PC-9 (cell line): ENCODE measurements around the gene METTL13. TPM values are rescaled to one million over a fixed set of nuclear protein-coding genes. Genes with fewer than 3 reads are reported as not detected.
A peak's percentile ranks its signal among the peaks of the same experiment; 100 is the strongest.

Experiments used
- Bru-seq: library from RNA; stranded (reverse); fragments of 400-500 nt; gene quantifications from one replicate; lab custom pipeline; 2021; lab: Mats Ljungman, UMichigan
- BruChase-seq, 2 experiments: library from RNA; stranded (reverse); fragments of 400-500 nt; gene quantifications; one replicate each; lab custom pipeline; 2021; lab: Mats Ljungman, UMichigan
- BruUV-seq: library from RNA; stranded (reverse); fragments of 400-500 nt; replicated peaks from 2 replicates; lab custom pipeline; 2021; lab: Mats Ljungman, UMichigan
- CTCF ChIA-PET: fragments of 300-600 bp; sonication (Branson Sonifier 250); formaldehyde crosslinking; loops from one replicate; lab custom pipeline; 2022; ENCODE audit warnings: antibody characterized with exemption; lab: Charles Lee
- POLR2A ChIA-PET: fragments of 300-600 bp; sonication (Branson Sonifier 250); formaldehyde crosslinking; loops from one replicate; lab custom pipeline; 2022; ENCODE audit warnings: antibody characterized with exemption; ENCODE audit not compliant: unreplicated experiment; lab: Charles Lee
- DNase-seq, 2 experiments: peaks; one replicate each; pipeline versions ENCODE4 v3.0.0 to v3.0.0-alpha.2; 2015 to 2022; ENCODE audit warnings: mixed read lengths in 1 of 2
- H2AFZ ChIP-seq: fragments of 200-600 bp; sonication (generic); 2 replicates; pipeline ENCODE4 v1.8.1; 2017; ENCODE audit warnings: antibody characterized with exemption
- H3F3A ChIP-seq: fragments of 200-600 bp; sonication (generic); 2 replicates; pipeline ENCODE4 v1.8.1; 2017; ENCODE audit warnings: antibody characterized with exemption, mild to moderate bottlenecking, low read depth; ENCODE audit not compliant: insufficient read depth
- H3K27ac ChIP-seq: fragments of 200-600 bp; sonication (generic); 2 replicates; pipeline ENCODE4 v1.6.1; 2016; ENCODE audit warnings: mixed run types
- H3K27me3 ChIP-seq: fragments of 200-600 bp; sonication (generic); 2 replicates; pipeline ENCODE4 v1.6.1; 2016; ENCODE audit warnings: low read depth, mixed run types; ENCODE audit not compliant: insufficient read depth
- H3K36me3 ChIP-seq: fragments of 200-600 bp; sonication (generic); 2 replicates; pipeline ENCODE4 v1.6.1; 2016; ENCODE audit warnings: low read depth, mixed run types
- H3K4me1 ChIP-seq: fragments of 200-600 bp; sonication (generic); replicated peaks from 2 replicates; pipeline ENCODE4 v1.6.1; 2016; ENCODE audit warnings: mixed run types; ENCODE audit not compliant: insufficient read depth
- H3K4me2 ChIP-seq: fragments of 200-600 bp; sonication (generic); 2 replicates; pipeline ENCODE4 v1.6.1; 2017; ENCODE audit warnings: mixed run types
- H3K4me3 ChIP-seq: fragments of 200-600 bp; sonication (generic); 2 replicates; pipeline ENCODE4 v1.6.1; 2016; ENCODE audit warnings: mixed run types
- H3K79me2 ChIP-seq: fragments of 200-600 bp; sonication (generic); 2 replicates; pipeline ENCODE4 v1.6.1; 2017; ENCODE audit warnings: low read depth, mixed run types
- H3K9me2 ChIP-seq: fragments of 200-600 bp; sonication (generic); 2 replicates; pipeline ENCODE4 v1.8.1; 2017; ENCODE audit warnings: mild to moderate bottlenecking; ENCODE audit not compliant: insufficient read depth
- H3K9me3 ChIP-seq: fragments of 200-600 bp; sonication (generic); 2 replicates; pipeline ENCODE4 v1.8.1; 2016; ENCODE audit warnings: low read depth; ENCODE audit not compliant: insufficient read depth
- H4K20me1 ChIP-seq: fragments of 200-600 bp; sonication (generic); 2 replicates; pipeline ENCODE4 v1.8.1; 2017; ENCODE audit not compliant: insufficient read depth
- EZH2 ChIP-seq: fragments of 200-600 bp; sonication (generic); IDR thresholded peaks from 2 replicates; pipeline ENCODE4 v1.8.0; 2017; ENCODE audit warnings: antibody characterized with exemption, low read depth
- intact Hi-C: fragments of 100-400 bp; cut with micrococcal nuclease; formaldehyde crosslinking; loops from one replicate; pipeline ENCODE4 v1.10.0; 2022; ENCODE audit not compliant: unreplicated experiment
- long read RNA-seq: library from polyadenylated mRNA; stranded (forward); transcript quantifications from one replicate; pipeline ENCODE4 v2.0.0, GENCODE V29; 2022
- total RNA-seq: library from RNA; stranded (reverse); gene quantifications from 2 replicates; pipeline ENCODE4 v1.2.3, GENCODE V29; 2021
- TF ChIP-seq, protein P1 (sequence below): fragments of 200-600 bp; sonication (generic); conservative IDR thresholded peaks from 2 replicates; pipeline ENCODE4 v1.6.1; 2017; ENCODE audit warnings: mixed run types, antibody characterized with exemption, mild to moderate bottlenecking, moderate library complexity

METTL13 gene, protein sequence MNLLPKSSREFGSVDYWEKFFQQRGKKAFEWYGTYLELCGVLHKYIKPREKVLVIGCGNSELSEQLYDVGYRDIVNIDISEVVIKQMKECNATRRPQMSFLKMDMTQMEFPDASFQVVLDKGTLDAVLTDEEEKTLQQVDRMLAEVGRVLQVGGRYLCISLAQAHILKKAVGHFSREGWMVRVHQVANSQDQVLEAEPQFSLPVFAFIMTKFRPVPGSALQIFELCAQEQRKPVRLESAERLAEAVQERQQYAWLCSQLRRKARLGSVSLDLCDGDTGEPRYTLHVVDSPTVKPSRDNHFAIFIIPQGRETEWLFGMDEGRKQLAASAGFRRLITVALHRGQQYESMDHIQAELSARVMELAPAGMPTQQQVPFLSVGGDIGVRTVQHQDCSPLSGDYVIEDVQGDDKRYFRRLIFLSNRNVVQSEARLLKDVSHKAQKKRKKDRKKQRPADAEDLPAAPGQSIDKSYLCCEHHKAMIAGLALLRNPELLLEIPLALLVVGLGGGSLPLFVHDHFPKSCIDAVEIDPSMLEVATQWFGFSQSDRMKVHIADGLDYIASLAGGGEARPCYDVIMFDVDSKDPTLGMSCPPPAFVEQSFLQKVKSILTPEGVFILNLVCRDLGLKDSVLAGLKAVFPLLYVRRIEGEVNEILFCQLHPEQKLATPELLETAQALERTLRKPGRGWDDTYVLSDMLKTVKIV
- 32.2 and 35.9 TPM in 2 replicates for total RNA-seq
- Bru-seq, nascent RNA, result percentile 80 among the genes with signal in this experiment
- percentile 81 among the genes with signal in this experiment for BruChase-seq, experiment 1, labeled RNA remaining after a 2-hour chase
- BruChase-seq, experiment 2, labeled RNA remaining after a 6-hour chase, result percentile 85 among the genes with signal in this experiment
- long read RNA-seq, transcript METTL13-201 (8 exons, 3,327 nt), result major isoform, 39 of 72 reads
- long read RNA-seq, transcript METTL13-202 (8 exons, 3,022 nt), result minor isoform, 8 of 72 reads
- long read RNA-seq, partial matches to known transcripts, result 11 of 72 reads
- long read RNA-seq, other reads (novel, unspliced or antisense), result 14 of 72 reads

DNA sequence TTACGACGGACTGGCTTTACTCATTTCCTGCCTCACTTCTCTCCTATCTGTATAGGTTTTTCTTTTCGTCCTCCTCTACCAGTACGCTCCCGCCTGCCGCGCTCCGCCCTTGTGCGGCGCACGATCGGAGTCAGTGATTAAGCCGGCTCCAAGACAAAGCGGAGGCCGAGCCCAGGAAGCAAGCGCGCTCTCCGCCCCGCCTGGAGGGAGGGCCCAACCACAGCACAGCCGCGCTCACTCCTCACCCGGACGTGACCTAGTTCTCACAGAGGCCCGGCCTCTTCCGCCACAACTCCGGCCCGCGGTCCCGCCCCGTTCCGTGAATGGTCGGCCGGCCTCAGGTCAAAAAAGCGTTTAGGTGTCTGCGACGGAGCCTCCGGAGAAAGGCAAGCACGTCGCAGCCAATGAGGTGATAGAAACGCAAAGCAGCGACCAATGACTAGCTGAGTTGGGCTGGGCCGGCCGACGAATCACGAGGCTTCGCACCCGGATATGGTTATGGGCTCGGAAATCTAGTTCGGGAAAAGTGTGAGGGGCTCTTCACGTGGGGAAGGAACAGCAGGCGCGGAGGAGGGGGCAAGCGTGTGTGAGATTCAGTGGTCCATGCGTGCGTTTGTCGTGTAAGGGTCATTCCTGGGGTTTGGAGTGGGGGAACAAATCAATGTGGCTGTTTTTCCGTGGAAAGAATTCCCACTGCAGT, at the start of gene METTL13:
Gene METTL13, plus strand, starts transcription at position 485 of the 700 bp plus-strand sequence. CDS start 308 bp downstream, outside the sequence.
- Histone ChIP-seq H3K9me2 (no peaks in the 10 kb centered on the region), H3K4me2 (peak within 1 kb of the TSS; percentile 90), H4K20me1 (peaks cover 6% of the 10 kb centered on the region; the same call in 1 of the 2 replicates), H3K4me1 (peaks cover 22% of the 10 kb centered on the region), H3K27ac (peak within 1 kb of the TSS; percentile 72), H3K79me2 (peaks cover 45% of the 10 kb centered on the region), H3F3A (peaks cover 16% of the 10 kb centered on the region; the same call in 1 of the 2 replicates), H3K27me3 (no peaks in the 10 kb centered on the region), H3K36me3 (peaks cover 5% of the 10 kb centered on the region), H2AFZ (peak within 1 kb of the TSS; percentile 98), H3K4me3 (peak within 1 kb of the TSS; percentile 79), H3K9me3 (no peaks in the 10 kb centered on the region)
- CTCF ChIA-PET, result no interaction called here
- no peak for TF ChIP-seq EZH2
- TF ChIP-seq, protein P1, sequence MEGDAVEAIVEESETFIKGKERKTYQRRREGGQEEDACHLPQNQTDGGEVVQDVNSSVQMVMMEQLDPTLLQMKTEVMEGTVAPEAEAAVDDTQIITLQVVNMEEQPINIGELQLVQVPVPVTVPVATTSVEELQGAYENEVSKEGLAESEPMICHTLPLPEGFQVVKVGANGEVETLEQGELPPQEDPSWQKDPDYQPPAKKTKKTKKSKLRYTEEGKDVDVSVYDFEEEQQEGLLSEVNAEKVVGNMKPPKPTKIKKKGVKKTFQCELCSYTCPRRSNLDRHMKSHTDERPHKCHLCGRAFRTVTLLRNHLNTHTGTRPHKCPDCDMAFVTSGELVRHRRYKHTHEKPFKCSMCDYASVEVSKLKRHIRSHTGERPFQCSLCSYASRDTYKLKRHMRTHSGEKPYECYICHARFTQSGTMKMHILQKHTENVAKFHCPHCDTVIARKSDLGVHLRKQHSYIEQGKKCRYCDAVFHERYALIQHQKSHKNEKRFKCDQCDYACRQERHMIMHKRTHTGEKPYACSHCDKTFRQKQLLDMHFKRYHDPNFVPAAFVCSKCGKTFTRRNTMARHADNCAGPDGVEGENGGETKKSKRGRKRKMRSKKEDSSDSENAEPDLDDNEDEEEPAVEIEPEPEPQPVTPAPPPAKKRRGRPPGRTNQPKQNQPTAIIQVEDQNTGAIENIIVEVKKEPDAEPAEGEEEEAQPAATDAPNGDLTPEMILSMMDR, result no peak
- POLR2A ChIA-PET, result interaction anchor here (0.5 to 0.8 kb wide), 6 partner anchors 31 to 201 kb away, joined by 3 to 5 read pairs (median 4); no protein-coding TSS in a partner anchor
- BruUV-seq, result no TSS peak
- peak; percentile 98 to 99 for DNase-seq
- intact Hi-C loops, result loop anchor here (1.0 to 5.0 kb wide), 2 partner anchors 39 to 134 kb away; partner anchors contain the start of gene VAMP4

DNA sequence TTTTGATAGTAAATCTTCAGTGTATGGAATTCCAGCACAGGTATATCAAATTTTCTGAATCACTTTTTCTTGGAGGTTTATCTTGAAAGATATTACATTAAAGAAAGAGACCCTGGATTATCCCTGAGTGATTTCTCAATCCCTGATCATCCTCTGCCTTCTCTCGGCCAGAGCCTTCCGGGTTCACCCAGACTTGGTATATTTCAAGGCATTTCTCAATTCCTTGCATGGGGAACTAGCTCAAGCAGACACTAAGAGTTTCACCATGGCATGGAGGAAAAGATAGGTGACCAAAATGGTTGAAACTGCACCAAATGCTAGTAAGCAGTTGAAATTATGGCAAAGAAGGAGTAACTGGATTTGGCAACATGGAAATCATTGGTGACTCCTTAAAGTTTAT, 45.3 kb upstream of the METTL13 start:
- CTCF ChIA-PET, result no interaction called here
- POLR2A ChIA-PET, result no interaction called here
- no TSS peak for BruUV-seq

More for the DNA sequence above, 45.3 kb upstream of the METTL13 start:
- no peaks in the 10 kb centered on the region for H3K27me3 ChIP-seq
- H3K4me3 ChIP-seq, result no peak overlapping the region
- no peak overlapping the region for H3K27ac ChIP-seq
- H3K4me2 ChIP-seq, result no peak overlapping the region
- no peaks in the 10 kb centered on the region for H3K9me3 ChIP-seq
- no peaks in the 10 kb centered on the region for H3F3A ChIP-seq
- peaks cover 13% of the 10 kb centered on the region; the same call in 1 of the 2 replicates for H3K4me1 ChIP-seq
- H4K20me1 ChIP-seq, result no peaks in the 10 kb centered on the region
- no peaks in the 10 kb centered on the region for H3K36me3 ChIP-seq
- DNase-seq, result no peak
- TF ChIP-seq, protein P1, result no peak
- no peak for TF ChIP-seq EZH2
- intact Hi-C loops, result no loop called here
- peaks cover 7% of the 10 kb centered on the region; the same call in 1 of the 2 replicates for H3K79me2 ChIP-seq
- H2AFZ ChIP-seq, result no peak overlapping the region
- H3K9me2 ChIP-seq, result 0 out of 2 replicates have a peak, but pooled peaks cover 3% of the 10 kb centered on the region
